GM18519 (cell line): ENCODE data around the gene SLC44A3.
"Not testable (repeated sequence)": the region's sequence is repeated elsewhere in the genome, so short reads cannot be mapped to it uniquely, and the experiment has no call there.

Experiments used
- ATAC-seq: cut with Tn5 transposase; IDR thresholded peaks from one replicate; pipeline ENCODE4 v1.9.1; 2021; ENCODE audit warnings: mild to moderate bottlenecking, moderate library complexity; ENCODE audit not compliant: unreplicated experiment, low FRiP score

SLC44A3 gene

DNA sequence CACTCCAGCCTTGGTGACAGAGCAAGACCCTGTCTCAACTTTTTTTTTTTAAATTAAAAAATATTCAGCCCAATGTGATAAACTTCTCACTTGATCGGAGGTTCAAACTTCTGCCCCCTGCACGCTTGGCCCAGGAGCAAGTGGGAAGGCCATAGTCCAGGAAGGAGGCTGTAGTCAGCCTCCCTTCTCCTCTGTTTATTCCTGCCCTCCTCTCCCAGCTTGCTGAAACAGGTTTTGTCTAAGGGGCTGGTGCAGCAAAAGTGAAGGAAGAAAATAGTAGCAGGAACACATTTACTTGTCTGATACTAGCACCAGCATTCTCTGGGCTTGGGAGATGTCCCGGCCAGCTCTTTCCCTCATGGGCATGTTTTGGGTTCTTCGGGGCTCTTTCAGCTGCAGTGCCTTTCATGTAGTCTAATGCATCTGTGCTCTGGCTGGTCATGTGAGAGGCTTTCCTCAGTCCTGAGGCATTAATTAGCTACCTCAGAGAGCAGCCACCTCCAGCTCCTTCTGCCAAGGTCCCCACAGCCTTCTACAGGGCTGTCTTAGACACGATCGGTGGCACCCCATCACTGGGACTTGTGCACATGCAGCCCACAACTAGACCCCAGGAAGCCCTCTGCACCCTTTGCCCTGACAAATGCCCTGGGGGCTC lies 12.9 kb downstream of the SLC44A3 start:
- no peak for ATAC-seq

DNA sequence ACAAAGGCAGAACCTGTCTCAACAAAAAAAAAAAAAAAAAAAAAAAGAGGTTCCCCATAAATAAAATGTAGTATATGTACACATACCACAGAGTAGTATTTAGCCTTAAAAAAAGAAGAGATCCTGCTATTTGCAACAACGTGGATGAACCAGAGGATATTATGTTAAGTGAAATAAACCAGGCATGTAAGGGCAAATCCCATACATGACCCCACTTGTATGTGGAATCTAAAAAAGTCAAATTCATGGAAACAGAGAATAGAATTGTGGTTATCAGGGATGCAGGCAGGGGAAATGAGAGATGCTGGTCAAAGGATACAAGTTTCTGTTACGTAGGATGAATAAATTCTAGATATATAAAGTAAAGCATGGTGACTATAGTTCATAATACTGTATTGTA lies 16.7 kb downstream of the SLC44A3 start:
- ATAC-seq, result no peak

DNA sequence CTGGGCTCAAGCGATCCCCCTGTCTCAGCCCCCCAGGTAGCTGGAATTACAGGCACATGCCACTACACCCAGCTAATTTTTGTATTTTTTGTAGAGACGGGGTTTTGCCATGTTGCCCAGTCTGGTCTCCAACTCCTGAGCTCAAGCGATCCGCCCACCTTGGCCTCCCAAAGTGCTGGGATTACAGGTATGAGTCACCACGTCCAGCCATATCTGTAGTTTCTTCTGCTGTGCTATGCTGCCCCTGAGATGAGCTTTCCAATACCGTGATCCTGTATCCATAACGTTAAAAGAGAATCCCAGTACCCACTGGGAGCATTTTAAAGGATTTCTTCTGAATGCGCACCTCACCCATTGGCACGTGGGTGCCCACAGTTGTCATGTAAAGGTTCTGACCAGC lies 20.2 kb downstream of the SLC44A3 start:
- not testable (repeated sequence) for ATAC-seq

DNA sequence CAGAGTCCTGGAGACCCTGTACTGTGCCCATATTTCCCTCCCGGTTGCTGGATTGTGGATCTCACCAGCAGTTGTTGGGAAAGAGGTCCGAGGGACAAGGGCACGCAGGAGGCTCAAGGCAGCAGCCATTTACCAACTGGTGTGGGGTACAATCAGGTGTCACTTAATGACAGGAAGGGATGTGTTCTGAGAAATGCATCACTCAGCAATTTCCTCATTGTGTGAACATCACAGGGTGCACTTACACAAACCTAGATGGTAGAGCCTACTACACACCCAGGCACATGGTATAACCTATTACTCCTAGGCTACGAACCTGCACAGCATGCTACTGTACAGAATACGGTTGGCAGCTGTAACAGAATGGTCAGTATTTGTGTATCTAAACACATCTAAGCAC lies 20.7 kb downstream of the SLC44A3 start:
- ATAC-seq, result no peak

DNA sequence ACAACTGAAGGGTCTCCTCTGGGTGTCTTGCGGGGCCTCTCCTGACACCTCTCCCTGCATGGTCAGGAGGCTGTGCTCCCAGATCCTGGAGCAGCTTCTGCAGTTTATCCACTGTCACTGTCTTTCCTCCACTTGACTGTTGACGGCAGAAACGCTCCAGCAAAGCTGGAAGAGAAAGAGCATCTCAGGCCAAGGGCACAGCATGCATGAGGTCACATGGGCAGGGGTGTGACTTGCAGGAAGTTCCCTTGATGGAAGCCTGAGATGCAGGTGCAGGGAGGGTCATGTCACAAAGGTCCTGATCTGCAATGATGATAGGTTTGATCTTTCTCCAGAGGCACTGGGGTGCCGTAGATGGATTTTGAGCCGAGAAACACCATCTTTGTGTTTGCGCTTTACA lies 23.3 kb downstream of the SLC44A3 start:
- no peak for ATAC-seq

DNA sequence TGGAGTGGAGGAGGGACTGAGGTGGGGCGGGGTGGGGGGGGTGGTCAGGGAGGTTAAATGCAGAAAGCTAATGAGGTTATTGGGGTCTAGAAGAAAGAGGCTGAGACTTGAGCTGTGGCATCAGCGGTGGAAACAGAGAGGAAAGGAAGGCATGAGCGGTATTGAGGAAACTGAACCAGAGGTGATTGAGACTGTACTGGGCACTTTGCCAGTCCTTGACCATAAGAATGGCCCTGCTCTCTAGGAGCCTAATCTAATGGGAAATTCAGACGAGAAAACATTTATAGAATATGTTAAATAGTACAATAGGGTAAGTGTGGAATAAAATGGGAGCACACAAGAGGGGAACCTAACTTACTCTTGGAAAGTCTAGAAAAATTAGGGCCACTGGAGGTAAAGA lies 23.7 kb downstream of the SLC44A3 start:
- ATAC-seq, result no peak

DNA sequence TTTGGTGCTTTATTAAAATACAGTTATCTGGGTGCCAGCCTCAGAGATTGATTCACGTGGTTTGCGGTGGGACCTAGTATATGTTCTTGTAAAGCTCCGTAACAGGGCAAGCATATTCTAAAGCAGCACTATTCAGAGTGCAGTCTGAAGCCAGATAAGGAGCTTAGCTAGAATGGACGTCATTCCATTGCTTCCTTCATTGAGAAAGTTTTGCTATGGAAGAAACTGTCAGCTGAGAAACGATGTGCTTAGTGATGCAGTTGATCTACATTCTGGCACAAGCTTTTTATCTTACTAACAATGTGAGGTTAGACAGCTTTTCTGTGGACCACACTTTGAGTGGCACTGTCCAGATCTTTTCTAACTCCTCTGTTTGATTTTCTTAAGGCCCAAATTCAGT lies 26.2 kb downstream of the SLC44A3 start:
- ATAC-seq, result no peak

DNA sequence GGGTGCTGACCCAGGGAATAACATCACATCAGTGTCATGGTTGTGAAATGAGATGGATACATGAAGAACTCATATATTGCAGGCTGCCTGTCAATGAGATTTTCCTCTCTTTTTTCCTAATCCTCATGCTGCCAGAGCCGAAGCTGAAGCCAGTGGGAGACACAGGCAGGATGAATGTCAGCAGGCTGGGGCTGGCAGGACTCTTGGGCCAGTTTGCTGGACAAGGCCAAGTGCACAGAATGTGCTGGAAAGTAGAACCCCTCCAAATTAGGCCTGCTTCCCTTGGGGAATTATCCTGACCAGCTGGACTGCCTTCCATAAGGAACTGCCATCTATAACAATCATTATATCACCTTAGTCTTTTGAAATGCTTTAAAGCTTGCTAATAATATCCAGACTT lies 31.4 kb downstream of the SLC44A3 start:
- ATAC-seq, result no peak

DNA sequence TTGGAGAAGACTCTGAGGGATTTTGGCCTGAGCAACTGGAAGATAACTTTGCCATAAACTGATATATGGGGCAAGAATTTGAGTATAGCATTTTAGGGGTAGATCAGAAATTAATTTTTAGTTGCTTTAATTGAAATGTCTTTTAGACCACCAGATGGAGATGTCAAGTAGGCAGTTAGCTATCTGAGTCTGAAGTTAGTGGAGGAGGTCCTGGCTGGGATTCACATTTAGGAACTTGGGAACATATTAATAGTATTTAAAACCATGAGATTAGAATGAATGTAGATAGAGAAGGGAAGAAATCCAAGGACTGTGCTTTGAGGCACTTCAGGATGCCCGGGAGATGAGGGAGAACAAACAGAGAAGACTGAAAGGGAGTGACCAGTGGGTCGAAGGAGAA lies 32.6 kb downstream of the SLC44A3 start:
- no peak for ATAC-seq

DNA sequence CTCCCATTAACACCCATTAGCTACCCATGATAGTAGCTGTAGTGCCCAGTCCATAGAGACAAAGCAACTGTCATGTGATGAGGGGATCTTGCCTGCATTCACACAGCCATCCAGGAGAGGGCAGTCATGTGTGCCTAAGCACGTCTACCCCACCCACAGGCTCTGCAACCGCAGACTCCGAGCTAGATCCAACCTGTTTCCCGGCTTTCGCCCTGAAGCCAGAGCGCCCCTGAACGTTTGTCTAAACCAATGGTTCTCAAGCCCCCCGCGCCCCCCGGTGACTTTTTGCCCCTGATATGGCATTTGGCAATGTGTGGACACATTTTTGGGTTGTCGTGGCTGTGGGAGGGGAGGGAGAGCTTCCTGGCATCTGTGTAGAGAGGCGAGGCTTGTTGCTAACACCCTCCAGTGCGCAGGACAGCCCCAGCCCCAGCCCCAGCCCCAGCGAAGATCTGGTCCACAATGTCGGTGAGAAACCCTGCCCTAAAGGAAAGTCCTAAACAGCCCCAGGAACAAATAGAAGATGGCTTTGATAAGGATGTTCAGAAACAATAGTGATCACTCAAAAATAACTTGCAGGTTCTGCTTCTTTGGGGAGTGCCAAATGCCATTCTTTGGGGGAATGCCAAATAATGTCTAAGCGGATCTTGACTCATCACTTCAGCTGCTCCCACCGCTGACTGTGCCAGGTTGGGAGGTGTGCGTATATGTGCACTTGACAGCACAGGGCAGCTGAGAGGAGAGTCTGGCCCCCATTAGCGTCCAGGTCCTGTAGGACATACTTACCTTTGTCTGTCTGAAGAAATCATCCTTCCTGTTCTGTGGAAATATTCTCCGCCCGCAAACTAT lies 34.5 kb downstream of the SLC44A3 start:
- peak; percentile 98 for ATAC-seq

DNA sequence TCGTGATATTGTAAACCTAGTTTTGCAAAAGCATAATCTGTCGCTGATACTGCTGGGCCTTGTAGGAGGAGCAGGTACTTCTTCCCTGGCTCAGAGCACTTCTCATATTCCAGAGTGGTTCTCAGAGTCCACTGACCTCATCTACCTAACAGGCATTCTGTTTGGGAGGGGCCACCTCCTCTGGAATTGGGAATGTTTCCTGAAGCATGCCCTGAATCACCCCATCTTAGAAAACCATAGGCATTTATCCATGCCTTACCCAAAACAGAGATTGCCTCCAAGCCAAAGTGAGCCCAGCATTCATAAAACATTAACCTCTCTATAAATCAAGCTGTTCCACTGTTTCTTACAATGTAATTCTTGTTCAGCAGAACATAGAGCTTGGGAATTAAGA lies 35.1 kb downstream of the SLC44A3 start:
- ATAC-seq, result no peak

DNA sequence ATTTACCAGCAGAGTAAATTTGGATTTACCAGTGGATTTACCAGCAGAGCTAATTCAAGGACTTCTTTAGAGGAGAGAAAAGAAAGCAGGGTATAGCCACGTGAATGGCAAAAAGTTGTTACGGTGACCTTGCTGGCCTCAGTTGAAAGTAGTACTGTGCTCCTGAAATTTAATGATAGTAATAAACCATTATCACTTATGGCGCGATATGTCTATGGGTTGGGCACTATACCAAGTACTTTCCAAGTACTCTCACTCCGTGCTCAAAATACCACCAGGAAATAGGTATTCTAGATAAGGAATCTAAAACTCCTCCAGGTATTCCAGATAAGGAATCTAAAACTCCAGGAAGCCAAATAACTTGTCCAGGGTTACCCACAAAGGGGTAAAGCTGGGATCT lies 35.8 kb downstream of the SLC44A3 start:
- no peak for ATAC-seq

DNA sequence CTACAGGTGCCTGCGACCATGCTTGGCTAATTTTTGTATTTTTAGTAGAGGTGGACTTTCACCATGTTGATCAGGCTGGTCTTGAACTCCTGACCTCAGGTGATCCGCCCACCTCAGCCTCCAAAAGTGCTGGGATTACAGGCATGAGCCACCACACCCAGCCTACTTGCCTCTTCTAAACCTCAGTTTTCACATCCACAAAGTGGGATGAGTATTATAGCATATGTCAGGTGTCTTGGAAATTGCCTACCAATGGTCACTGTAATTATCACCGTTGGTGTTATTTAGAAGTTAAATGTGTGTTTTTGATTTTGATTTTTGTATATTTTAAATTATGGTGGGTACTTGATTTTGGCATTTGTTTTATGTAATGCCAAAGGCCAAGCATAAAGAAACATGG lies 36.7 kb downstream of the SLC44A3 start:
- ATAC-seq, result no peak

DNA sequence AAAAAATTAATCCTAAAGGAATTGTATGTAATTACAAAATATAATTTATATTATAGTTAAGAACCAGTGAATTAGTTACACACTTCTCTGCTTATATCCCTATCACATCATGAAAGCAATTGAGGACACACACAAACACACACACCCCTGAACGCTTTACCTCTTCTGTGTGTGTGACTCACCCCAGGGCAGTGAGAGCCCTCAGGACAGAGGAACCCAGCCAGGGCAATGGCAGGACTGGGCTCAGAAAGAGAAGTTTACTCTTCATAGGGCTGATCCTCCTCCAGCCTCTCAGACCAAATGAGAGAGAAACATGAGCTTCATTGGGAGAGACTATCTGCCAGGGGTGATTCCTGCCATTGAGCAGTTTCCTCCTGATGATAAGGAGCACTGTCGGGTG lies 38.1 kb downstream of the SLC44A3 start:
- ATAC-seq, result no peak

DNA sequence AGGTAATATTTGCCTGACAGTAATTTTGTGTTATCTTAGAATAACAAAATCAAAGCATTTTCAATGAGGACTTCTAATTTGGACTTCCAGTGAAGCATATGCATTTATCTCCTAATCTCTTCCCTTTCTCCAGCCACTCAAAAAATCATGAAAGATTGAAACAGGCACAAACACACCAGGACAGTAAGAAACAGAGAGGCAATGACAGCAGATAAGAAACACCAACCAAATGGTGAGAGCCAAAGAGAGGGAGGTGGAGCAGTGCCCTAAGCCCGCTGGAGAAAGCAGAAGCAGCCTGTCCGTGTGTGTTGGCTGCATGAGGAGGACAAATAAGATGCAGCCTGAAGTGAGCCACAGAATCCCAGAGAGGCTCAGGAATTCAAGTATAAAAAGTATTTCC lies 39.0 kb downstream of the SLC44A3 start:
- ATAC-seq, result no peak

DNA sequence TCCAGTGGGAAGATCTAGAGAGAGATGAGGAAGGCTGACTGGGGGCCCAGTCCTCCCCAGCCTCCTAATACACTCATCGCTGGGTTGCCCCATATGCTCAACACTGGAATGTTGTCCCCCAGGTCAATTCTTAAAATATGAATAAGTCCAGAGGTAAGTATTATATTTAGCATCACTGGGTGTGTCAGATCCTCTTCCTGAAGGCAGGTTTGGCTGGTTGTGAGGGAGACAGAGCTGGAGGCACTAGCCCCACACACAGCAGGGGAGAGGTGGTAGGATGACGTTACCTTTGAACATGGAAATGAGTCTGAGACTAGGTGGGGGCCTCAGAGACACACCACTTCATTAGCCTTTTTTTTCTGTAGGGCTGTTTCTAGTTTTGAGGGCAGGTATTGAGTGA lies 42.6 kb downstream of the SLC44A3 start:
- no peak for ATAC-seq

DNA sequence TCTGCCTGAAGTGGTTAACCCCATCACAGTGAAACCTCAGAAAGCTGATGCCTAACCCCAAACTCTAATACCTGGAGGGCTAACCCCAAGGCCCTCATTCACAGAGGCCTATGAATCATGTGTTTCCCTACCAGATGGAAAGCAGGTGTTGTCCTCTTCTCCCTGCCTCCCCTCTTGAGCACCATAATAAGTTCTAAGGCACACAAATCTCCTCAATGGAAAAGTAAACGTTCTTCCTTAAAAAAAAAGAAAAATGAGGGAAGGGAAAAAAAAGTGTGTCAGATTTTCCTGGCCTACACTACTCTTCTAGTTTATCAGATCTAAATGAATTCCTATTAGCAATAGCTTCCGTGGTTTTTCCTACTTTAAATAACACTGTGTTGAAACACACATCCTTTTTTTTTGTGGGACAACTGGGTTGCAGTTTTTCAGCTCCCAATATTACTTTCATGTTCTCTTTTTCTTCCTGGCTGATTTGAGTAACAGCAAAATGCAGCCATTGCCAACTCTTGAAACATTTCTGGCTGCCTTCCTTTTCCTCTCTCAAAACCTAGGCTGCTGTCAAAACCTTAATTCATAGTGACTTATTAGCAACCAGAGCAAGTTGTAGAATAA lies 43.2 kb downstream of the SLC44A3 start:
- ATAC-seq, result no peak

DNA sequence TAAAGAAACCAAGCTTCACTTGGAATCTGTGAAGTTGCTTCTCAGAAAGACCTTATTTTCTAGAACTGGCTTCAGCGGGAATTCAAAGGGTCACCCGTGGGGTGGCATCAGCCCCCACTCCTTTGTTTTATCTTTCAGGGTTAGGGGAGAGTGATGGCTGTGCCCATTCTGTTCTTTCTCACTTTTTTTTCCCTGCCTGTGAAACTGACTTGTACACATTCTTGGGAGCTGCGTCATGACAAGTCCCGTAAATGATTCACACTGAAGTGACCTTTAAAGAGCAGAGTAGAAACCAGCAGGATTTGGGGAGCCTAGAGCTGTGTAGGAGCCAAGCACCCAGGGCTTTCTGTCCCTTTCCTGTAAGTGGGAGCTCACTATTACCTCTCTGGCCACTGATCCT lies 43.8 kb downstream of the SLC44A3 start:
- ATAC-seq, result no peak

DNA sequence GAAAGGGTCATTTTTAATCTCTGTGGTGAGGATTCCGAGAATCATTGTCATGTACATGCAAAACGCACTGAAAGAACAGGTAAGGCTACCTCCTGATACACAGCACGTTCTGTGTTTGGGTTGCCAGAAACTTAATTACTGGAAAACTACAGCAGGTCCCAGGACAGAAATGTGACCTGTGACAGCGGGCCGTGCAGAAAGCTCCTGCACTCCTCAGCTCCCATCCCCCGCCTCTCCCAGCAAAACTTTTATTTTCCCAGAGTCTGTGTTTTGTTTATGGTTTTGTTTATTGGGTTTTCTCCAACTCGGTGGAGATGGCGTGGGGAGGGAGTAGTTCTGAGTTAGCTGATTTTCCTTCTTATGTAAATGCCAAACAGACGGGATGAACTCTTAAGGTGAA lies 44.7 kb downstream of the SLC44A3 start:
- no peak for ATAC-seq

DNA sequence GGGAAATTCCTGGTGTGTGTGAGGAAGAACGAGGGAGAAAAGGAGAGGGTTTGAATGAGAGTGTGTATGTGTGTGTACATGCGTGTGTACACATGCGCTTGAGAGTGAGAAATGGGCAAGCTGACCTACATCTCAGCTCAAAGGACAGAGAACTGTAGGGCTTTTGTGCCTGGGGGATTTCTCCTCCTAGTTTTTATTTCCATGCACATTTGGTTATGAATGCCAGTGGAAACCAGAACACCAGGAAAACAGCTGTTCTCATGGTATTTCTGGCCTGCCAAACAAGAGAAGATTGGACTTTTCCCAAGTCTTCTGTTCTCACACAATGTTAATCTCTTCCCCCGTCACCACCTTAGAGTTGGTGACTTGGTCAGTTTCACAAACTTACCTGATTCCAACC lies 45.2 kb downstream of the SLC44A3 start:
- no peak for ATAC-seq

DNA sequence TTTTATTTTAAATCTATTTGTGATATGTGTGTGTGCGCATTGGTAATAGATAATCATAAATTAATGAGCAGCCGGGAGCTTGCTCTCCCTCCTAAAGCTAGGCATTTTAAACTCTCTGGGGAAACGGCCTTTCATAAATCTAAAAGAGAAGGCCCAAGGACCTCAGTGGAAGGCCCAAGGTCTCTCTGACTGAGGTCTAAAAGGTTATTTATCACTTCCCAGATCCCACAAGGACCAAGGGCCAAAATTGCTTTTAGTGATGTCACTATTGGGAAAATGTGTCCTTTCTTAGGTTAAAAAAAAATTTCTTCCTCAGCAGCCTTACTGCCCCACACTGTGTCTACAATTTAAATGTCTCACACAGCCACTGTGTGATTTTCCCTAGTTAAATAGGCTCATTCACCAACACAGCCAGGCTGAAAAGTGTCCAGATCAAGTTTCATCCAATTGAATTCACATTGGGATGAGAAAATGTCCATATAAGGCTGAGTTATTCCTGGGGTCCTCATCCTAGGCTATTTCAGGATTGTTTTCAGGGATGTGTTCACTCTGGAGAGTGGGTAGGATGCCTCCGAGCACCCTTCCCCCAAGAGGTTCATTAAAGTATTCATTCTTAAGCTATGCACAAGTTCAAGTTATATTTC lies 46.1 kb downstream of the SLC44A3 start:
- no peak for ATAC-seq
